NCI-H2196 treated with DMSO at 0.1 percent for 48 hours (cell line): ENCODE results near the gene EML1.
A peak's percentile ranks its signal among the peaks of the same experiment; 100 is the strongest.

Experiments used
- DNase-seq: peaks from one replicate; lab custom pipeline; 2025; ENCODE audit not compliant: unreplicated experiment; lab: John Stamatoyannopoulos, UW

Gene EML1

DNA sequence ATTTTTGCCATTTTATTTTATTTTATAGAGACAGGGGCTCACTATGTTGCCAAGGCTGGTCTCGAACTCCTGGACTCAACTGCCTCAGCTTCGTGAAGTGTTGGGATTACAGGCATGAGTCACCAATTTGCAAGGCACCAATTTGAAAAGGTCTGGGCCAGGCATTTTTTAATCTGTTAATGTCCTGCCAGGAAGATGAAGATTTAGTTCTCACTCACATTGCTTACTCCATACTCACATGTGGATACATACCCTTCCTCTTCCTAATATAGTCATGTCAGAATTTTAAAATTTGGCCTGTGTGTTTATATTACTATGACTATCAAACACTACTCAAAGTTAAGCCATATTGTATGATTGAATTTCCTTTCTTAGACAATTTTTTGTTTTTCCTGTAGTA lies 15.3 kb upstream of the EML1 start:
- DNase-seq, result no peak

DNA sequence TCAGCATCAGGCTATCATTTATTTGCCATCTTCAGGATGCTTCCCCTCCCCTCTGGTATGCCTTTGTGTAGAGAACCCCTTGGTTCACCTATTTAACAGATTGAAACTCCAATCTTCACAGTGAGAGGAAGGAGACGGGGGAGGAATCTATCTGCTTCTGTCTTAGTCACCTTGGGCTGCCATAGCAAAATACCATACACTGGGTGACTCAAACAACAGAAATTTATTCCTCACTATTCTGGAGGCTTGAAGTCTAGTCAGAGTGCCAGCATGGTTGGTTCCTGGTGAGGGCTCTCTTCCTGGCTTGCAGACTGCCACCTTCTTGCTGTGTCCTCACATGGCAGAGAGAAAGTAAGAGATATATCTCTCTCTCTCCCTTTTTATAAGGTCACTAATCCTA lies 13.5 kb upstream of the EML1 start:
- no peak for DNase-seq

DNA sequence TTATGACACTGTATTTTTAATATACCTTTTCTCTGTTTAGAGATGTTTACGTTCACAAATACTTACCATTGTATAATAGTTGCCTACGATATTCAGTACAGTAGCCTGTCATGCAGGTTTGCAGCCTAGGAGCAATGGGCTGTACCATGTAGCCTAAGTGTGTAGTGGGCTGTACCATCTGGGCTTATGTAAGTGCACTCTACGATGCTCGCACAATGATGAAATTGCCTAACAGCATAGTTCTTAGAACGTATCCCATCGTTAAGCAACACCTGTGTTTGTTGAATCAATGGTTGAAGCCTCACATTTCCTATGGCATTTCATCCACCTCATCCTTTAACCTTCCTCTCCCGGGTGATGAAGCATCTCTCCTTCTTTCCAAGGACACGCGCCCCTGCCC lies 12.5 kb upstream of the EML1 start:
- no peak for DNase-seq

DNA sequence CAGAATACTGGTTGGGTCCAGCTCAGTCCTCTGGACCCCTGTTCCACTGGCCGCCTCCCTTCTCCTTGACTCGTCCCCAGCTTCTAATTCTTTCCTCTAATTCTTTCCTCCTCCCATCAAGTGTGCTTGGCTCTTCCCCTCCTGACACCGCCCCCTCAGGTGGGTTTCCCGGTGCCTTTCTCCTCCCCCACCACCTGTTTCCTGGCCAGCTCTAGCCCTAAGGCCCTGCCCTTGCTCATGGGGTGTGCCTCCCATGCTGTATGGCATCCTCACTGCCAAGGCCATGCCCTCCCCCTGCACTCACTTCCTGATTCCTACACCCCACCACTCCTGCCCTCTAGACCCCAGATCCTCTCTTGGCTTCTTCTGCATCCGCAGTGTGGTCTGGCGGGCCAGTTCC lies 12.1 kb upstream of the EML1 start:
- no peak for DNase-seq

DNA sequence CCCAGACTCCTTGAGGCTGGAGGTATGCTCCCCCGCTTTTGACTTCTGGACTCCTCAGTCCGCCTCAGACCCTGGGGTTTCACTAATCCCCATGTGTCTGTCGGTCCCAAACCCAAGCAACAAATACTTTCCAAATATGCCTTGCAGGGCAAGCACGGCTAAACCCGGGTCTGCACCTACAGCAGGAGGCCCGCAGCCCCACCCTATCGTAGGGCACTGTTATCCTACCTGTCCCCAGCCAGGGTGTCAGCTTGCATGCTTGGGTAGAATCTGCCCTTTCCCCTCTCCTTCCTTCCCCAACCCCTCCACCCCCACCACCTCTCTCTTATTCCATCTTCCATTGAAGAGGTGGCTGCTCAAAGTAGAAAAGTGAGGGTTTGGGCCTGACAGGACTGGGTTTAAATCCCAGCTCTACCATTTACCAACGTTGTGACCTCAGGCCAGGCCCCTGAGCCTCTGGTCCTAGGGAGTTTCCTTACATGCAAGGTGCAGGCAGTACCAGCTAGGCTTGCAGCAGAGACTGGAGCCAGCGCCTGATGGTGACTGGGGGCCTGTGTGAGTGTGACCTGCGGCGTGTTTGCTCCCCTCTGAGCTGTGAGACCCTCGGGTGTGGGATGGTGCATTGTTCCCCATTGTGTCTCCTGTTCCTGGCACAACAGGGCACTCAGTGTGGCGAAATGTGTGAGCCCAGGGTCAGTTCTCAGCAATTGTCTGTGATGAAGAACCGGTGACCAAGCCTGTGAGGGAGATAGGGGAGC lies 11.2 kb upstream of the EML1 start:
- no peak for DNase-seq

DNA sequence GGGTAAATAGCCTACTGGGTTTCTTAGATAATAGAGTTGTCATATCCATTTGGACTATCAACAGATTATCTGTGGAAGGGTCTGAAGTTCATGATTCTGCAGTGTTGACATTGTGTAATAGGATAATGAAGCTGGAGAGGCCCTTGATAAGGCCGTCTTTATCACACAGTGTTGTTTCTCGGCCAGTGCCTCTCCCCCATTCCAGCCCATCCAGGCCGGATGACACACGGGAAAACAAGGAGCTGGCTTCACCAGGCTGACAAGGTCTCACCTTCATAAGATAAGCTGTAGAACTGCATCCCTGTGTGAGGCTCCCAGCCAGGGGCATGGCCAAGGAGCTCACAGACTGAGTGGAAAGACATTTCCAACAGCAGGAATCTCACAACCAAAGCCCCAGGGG lies 8.7 kb upstream of the EML1 start:
- DNase-seq, result no peak

DNA sequence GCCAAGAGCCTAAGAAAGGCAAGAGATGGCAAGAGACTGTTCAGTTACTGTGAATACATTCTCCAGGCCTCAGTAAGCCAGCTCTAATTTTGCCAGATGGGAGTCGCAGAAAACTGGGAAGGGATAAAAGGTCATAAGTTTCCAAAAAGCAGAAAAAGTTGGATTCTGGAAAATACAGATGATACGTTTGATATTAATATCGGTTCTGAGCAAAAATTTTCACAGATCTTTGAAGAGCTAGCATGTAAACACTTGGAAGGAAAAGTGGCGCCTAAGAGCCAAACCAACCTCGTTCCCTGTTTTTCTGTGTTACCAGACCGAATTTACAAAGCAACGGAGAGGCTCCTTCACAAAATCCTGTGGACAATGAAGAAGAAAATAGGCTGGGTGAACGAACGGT lies 7.8 kb upstream of the EML1 start:
- DNase-seq, result no peak

DNA sequence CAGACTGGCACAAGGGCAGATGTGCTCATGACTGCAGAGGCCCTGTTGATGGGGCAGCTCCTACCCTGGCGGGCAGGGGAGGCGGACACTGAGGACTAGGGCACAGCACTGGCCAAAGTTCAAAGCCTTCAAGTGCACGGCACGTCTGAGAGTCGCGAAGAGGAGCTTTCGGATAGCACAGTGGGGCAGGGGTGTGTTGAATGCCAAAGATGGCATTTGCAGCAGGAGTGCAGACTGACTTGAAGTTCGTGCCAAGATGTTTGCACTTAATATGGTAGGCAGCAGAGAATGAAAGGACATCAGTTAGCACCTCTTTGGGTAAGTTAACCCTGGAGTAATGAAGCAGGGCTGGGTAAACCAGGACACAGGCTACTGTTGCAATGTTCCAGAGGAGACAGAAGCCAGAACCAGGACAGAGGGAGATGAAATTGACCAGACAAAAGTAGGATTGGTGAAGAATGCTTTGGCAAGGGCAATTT lies 6.7 kb upstream of the EML1 start:
- DNase-seq, result no peak

DNA sequence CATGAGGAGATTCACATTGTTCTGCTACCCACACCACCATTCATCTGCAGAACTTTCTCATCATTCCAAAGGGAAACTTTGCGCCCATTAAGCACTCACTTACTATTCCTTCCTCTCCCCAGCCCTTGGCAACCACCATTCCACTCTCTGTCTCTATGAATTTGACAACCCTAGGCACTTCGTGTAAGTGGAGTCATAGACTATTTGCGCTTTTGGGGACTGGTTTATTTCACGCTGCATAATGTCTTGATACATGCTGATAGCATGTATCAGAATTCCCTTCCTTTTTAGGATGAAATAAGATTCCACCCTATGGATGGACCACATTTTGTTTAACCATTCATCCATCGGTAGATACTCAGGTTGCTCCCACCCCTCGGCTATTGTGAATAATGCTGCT lies 4.5 kb upstream of the EML1 start:
- no peak for DNase-seq

DNA sequence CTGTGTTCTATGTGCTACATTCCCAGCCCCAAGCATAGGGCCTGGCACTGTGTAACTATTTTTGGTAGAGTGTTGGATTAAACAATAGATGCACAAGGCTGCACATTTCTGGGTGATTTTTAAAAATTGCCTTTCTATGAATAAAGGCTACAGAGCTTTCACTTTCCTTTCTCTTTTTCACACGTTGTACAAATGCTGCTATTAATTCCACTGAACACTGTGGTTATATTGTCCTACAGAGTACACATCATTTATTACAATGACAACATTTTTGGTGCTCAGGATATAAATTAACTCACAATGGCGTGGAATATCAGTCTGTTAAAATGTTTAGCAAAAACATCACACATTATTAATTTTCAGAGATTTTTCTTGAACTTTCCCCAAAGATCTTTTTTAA lies 3.6 kb upstream of the EML1 start:
- no peak for DNase-seq

DNA sequence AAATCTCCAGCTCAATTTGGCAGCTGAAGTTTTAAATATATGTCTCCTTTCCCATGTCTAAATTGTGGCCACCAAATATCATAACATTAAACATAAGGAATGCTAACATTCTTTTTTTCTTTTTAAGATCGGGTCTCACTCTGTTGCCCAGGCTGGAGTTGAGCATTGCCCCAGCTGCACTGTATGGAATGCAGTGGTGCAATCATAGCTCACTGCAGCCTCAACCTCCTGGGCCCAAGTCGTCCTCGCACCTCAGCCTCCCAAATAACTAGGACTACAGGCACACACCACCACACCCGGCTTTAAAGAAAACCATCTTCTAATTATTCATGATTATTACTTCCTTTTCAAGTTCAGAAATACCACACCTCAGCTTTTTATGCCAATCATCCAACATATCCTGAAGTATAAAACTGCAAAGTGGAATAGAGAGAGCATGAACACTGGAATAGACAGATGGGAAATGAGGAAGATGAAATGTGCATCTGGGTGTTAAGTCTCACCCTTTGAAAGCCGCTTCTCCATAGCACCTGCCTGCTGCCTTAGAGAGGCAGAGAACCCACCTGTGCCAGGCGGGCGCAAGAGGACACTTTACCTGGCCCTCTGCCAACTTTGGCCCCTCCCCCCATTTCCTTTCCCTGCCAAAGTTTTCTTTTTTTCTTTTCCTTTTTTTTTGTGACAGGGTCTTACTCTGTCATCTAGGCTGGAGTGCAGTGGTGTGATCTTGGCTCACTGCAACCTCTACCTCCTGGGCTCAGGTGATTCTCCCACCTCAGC lies 2.8 kb upstream of the EML1 start:
- DNase-seq, result no peak

DNA sequence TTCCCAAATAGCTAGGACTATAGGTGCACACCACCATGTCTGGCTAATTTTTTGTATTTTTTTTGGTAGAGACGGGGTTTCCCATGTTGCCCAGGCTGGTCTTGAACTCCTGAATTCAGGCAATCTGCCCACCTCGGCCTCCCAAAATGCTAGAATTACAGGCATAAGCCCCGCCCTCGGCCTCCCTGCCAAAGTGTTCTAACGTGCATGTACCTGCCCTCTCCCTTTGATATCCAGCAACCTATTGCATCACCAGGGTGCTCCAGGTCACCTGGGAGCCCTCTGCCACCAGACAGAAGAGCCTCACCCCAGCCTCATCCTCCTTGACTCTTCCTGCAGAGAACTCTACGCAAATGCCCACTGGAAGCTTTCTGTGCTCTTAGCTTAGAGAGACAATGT lies 2.2 kb upstream of the EML1 start:
- DNase-seq, result peak; percentile 9

DNA sequence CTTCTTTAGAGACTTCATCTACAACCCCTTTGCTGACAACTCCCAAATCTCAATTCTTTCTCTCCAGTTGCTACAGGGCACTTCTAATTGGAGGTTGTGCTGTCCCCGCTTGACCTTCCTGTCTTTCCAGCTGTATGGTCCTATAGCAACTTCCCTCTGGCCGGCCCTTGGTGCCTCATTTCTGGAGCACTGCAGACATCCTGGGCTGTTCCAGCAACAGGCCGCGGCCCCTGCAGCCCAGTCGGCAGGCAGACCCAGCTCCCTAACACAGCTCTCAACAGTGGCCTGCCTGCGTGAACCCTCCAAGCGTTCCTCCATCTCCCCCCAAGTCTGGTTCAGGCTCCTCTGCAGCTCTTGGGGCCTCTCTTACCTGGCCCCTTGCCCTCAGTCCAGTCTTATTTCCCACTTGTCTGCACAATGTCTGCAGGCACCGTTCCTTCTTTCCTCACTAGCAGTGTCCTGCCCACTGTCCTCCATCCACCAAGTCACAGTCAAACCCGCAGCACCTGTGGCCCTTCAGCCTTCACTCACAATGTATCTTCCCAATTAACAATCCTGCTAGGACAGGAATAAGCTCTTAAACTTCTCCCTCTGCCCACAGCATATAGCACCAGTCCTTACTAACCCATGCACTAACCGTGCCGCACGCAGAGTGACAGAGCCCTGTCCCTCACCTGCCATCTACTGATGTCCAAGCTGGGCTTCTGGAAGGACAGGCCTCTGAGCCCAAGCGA lies 1.6 kb upstream of the EML1 start:
- DNase-seq, result no peak

DNA sequence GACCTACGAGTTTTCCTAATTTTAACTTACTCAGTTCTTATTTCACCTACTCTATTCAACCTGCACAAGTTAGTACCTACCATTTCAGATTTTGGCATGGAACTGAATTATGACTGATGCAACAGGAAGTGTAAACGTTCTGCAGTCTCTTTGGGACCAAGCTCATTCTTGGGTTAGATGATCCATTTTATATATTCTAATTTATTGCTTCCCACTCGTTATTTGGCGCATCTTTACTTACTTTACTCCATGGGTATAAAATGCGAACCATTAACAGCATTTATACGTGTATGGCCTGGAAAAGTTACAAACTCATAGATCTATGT lies 1.0 kb upstream of the EML1 start:
- no peak for DNase-seq

DNA sequence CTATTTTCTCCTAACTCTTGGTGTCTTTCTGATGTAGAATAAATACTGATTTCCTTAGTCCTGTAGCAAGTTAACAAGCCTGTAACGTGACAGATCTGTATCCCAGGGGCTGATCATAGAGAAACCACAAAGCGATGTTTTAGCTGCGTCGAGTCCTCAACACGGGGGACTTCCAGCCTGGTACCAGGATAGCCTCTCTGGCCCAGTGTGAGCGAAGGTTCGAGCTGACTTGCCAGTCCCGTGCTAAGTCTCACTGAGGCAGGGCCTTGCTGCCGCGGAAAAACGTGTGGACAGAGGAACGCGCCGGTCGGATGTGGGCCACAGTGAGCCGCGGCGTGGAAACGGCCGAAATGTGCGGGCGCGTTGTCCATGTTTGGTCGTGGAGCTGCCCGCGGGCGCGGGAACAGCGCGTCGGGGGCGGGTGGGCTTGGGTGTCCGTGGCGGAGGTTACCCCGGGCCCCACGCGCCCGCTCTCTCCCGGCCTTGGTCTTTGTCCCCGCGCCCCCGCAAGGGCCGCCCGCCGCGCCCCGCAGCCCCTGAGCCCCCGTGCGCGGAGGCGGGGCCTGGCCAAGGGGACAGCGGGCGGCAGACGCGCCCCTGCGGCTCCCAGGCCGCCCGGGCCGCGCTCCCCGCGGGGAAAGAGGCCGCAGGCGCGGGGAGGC lies 531 bp upstream of the EML1 start:
- DNase-seq, result no peak

DNA sequence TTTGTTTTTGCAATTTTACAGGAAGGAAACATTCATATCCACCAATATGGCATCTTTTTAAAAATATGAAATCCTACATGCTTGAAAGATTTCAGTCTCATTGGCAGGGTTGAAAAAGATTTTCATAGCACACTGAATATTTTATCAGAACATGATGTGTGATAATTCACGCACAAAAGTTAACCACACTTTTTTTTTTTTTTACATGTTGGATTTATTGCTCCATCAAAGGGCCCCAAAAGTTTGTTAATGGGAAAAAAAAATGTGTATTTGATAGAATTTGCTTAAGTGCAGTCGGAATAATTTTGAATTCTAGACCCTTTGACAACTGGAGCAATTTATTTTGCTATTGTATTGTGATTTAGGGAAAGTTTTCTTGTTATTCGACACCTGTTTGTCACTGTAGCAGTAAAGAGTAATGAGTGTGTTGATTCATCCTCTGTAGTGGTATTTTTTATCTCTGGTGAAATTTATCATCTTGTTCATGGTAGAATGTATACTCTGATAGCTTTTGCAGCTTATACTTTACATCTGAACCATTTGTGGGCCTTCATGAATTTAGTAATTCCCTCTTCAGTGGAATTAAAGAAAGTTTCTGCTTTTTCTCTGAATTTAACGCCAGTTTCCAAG lies 1.1 kb downstream of the EML1 start:
- no peak for DNase-seq

DNA sequence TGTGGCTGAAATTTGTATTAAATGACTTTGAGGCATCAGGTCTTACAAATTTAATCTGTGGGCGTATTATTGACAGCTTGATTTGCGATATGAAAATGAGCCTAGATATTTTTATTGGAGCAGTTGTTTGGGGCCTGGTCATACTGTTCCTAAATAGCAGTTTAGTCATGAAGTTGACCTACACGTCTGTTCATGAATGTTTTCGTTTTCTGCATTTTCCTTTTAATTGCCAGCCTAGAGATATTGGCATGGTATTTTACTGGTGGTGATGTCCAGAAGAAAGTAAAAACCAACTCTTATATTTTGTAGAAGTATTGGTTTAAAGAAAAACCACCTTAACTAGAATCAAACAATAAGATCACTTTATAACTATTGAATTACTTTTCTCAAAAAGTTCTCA lies 1.8 kb downstream of the EML1 start:
- DNase-seq, result no peak

DNA sequence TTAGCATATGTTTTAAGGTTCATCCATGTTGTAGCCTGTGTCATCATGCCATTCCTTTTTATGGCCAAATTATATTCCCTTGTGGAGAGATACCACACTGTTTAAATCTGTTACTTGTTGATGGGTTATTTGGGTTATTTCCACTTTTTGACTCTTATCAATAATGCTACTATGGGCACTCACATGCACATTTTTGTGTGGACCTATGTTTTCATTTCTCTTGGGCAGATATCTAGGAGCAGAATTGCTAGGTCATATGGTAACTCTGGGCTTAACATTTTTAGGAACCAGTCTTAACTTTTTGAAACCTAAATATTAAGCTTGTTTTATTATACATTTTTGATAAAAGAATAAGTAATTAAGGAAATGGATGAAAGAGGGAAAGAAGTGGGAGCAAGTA lies 4.0 kb downstream of the EML1 start:
- DNase-seq, result no peak

DNA sequence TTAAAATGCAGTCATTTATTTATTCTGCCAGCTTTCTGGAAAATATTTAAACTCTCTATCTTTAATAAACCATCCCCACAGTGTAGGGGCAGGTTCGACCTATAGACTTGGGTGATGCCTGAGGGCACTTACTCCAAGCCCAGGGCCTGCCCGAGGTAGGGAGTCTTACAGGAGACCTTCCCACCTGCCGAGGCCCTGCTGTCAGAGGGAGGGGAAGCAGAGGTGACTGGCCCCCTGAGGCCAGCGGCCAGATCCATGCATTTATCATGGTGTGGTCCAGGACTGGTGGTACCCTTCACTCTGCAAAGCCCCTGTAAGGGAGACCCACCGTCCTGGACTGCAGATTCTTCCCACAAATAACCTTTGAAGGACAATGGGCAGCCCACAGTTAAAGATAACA lies 7.6 kb downstream of the EML1 start:
- no peak for DNase-seq

DNA sequence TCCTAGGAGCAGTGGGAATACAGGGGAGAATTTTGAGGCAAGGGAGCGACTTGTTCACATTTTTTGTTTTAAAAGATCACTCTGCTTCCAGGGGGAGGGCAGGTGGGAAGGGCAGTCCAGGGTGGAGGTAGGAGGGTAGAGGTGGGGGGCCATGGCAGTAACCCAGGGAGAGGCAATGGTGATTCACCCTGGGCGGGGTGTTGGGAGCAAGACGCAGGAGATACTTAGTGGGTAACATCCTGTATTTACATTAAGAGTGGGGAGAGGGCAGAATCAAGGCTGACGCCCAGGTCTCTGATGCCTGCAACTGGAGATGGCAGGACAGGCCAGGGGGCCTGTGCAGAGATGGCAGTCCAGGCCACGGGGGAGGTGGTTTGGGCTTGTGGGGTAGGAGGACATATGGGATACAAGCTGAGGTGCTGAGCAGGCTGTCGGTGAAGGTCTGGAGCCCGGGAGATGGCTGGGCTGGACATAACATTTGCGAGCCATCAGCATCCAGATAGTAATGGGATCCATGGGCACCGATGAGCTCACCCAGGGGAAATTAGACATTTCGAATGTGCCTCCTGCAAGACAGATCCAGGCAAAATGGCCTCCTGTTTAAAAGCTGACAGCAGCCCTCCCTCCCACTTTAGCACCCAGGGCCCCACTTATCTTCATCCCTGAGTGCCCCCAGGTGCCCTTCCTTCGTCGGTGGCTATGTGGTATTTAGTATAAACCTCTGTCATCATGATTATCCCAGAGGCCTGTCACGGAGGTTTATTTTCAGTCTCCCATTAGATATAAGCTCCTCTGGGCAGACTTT lies 9.3 kb downstream of the EML1 start:
- DNase-seq, result no peak
